MCF 10A (cell line): ENCODE results near the gene DDR1. TPM values are rescaled to one million over a fixed set of nuclear protein-coding genes. Genes with fewer than 3 reads are reported as not detected.

Source experiments
- BruUV-seq: library from RNA; stranded (reverse); fragments of 400-500 nt; replicated peaks from 2 replicates; lab custom pipeline; 2021; lab: Mats Ljungman, UMichigan
- CTCF ChIA-PET: fragments of 300-600 bp; sonication (Branson Sonifier 250); formaldehyde crosslinking; extraction: SDS; loops from one replicate; lab custom pipeline; 2021; ENCODE audit warnings: antibody characterized with exemption, inconsistent platforms; lab: Yijun Ruan, JAX
- POLR2A ChIA-PET: fragments of 300-600, 350-650 bp; sonication (Branson Sonifier 250); formaldehyde crosslinking; extraction: SDS; loops from one replicate; lab custom pipeline; 2020; ENCODE audit warnings: antibody characterized with exemption, inconsistent platforms; lab: Yijun Ruan, JAX
- DNase-seq: peaks from one replicate; pipeline ENCODE4 v3.0.0-alpha.2; 2018; ENCODE audit not compliant: unreplicated experiment
- H3K27ac Mint-ChIP-seq: one replicate; pipeline ENCODE4 v1.8.0; 2022; ENCODE audit warnings: mild to moderate bottlenecking, low read depth, mixed read lengths; ENCODE audit not compliant: unreplicated experiment
- H3K27me3 Mint-ChIP-seq: one replicate; pipeline ENCODE4 v1.8.0; 2022; ENCODE audit warnings: mixed read lengths; ENCODE audit not compliant: insufficient read depth, unreplicated experiment
- H3K36me3 Mint-ChIP-seq: one replicate; pipeline ENCODE4 v1.8.0; 2022; ENCODE audit warnings: mild to moderate bottlenecking, moderate library complexity, mixed read lengths; ENCODE audit not compliant: insufficient read depth, unreplicated experiment
- H3K4me1 Mint-ChIP-seq: one replicate; pipeline ENCODE4 v1.8.0; 2022; ENCODE audit warnings: mixed read lengths; ENCODE audit not compliant: insufficient read depth, unreplicated experiment
- H3K4me3 Mint-ChIP-seq: one replicate; pipeline ENCODE4 v1.8.0; 2022; ENCODE audit warnings: mild to moderate bottlenecking, moderate library complexity, mixed read lengths; ENCODE audit not compliant: unreplicated experiment
- H3K9me3 Mint-ChIP-seq: one replicate; pipeline ENCODE4 v1.8.0; 2022; ENCODE audit warnings: mixed read lengths; ENCODE audit not compliant: unreplicated experiment
- CTCF ChIP-seq: fragments of 200-600 bp; IDR thresholded peaks from one replicate; pipeline ENCODE4 v1.8.0; 2022; ENCODE audit warnings: antibody characterized with exemption, mild to moderate bottlenecking; ENCODE audit not compliant: unreplicated experiment
- intact Hi-C: fragments of 100-400 bp; cut with micrococcal nuclease; formaldehyde crosslinking; loops from 2 replicates; pipeline ENCODE4 v1.14.1; 2022
- total RNA-seq: library from RNA; stranded (reverse); gene quantifications from 2 replicates; pipeline ENCODE4 v1.2.3, GENCODE V29; 2022

The DDR1 gene
- total RNA-seq, 1 experiment from 2014 or later = 66.0 TPM

- H3K27ac Mint-ChIP-seq = peak overlapping the region; percentile 95
- no TSS peak for BruUV-seq
- no peak for TF ChIP-seq CTCF
- peaks cover 39% of the 10 kb centered on the region for H3K36me3 Mint-ChIP-seq
- peak; percentile 97 for DNase-seq
- H3K4me1 Mint-ChIP-seq = peaks cover 61% of the 10 kb centered on the region
- CTCF ChIA-PET = interaction anchor here (0.6 to 6.3 kb wide), 9 partner anchors 9 to 200 kb away, joined by 3 to 54 read pairs (median 5); no protein-coding TSS in a partner anchor
- POLR2A ChIA-PET = interaction anchor here (0.6 to 7.2 kb wide), 24 partner anchors 10 to 330 kb away, joined by 3 to 100 read pairs (median 8); partner anchors contain the start of genes GTF2H4, IER3, MDC1 and MRPS18B
- intact Hi-C loops = loop anchor here (2.0 kb wide), 2 partner anchors 23 to 143 kb away; partner anchors contain the start of genes FLOT1 and GTF2H4
- H3K9me3 Mint-ChIP-seq = no peaks in the 10 kb centered on the region
- H3K4me3 Mint-ChIP-seq = peak overlapping the region; percentile 83
- no peaks in the 10 kb centered on the region for H3K27me3 Mint-ChIP-seq
Observed at GRCh38 chr6:30885999-30886896, 1.9 kb downstream of the DDR1 start.

- no TSS peak for BruUV-seq
- no peak for TF ChIP-seq CTCF
- POLR2A ChIA-PET = interaction anchor here (0.5 to 7.2 kb wide), 14 partner anchors 9 to 330 kb away, joined by 3 to 100 read pairs (median 18); partner anchors contain the start of genes GTF2H4, MRPS18B, PSORS1C1 and VARS2
- CTCF ChIA-PET = interaction anchor here (1.0 to 5.9 kb wide), 4 partner anchors 23 to 200 kb away, joined by 3 to 49 read pairs (median 8); no protein-coding TSS in a partner anchor
- Mint-ChIP-seq H3K36me3 (peaks cover 46% of the 10 kb centered on the region), H3K27me3 (no peaks in the 10 kb centered on the region), H3K27ac (peak overlapping the region; percentile 95), H3K4me3 (peak overlapping the region; percentile 83), H3K4me1 (peaks cover 57% of the 10 kb centered on the region), H3K9me3 (no peaks in the 10 kb centered on the region)
- intact Hi-C loops = no loop called here
- no peak for DNase-seq
Observed at GRCh38 chr6:30886897-30887255, 2.6 kb downstream of the DDR1 start.

GRCh38 chr6:30887901-30888815 lies 3.8 kb downstream of the DDR1 start:
- Mint-ChIP-seq H3K27ac (peak overlapping the region; percentile 36), H3K27me3 (no peaks in the 10 kb centered on the region), H3K4me3 (no peak overlapping the region), H3K4me1 (peaks cover 44% of the 10 kb centered on the region), H3K36me3 (peaks cover 54% of the 10 kb centered on the region), H3K9me3 (no peaks in the 10 kb centered on the region)
- ChIA-PET POLR2A (interaction anchor here (0.7 to 7.0 kb wide), 9 partner anchors 8 to 66 kb away, joined by 3 to 100 read pairs (median 11); partner anchors contain the start of genes GTF2H4 and VARS2), CTCF (interaction anchor here (0.5 to 1.2 kb wide), 4 partner anchors 54 to 478 kb away, joined by 3 to 4 read pairs (median 4); no protein-coding TSS in a partner anchor)
- no peak for TF ChIP-seq CTCF
- no peak for DNase-seq
- BruUV-seq = no TSS peak
- intact Hi-C loops = no loop called here
